IMR-90 (cell line): Measurements from ENCODE around the gene SART1. TPM values are rescaled to one million over a fixed set of nuclear protein-coding genes. Genes with fewer than 3 reads are reported as not detected.

ENCODE experiments used
- ATAC-seq: fragments of 200-7000 bp; cut with Tn5 transposase; 2 replicates; pipeline ENCODE4 v1.9.1; 2020; ENCODE audit warnings: low read depth, mild to moderate bottlenecking, moderate library complexity
- BruUV-seq: library from RNA; stranded (reverse); fragments of 400-500 nt; replicated peaks from 2 replicates; lab custom pipeline; 2021; lab: Mats Ljungman, UMichigan
- CTCF ChIA-PET: fragments of 300-600 bp; formaldehyde crosslinking; extraction: SDS; loops from one replicate; lab custom pipeline; 2021; ENCODE audit warnings: antibody characterized with exemption; lab: Yijun Ruan, JAX
- POLR2A ChIA-PET: fragments of 300-600 bp; sonication (Branson Sonifier 250); formaldehyde crosslinking; loops from one replicate; lab custom pipeline; 2022; ENCODE audit warnings: antibody characterized with exemption; ENCODE audit not compliant: unreplicated experiment; lab: Charles Lee
- DNase-seq: peaks from one replicate; pipeline ENCODE4 v3.0.0; 2013
- H2AFZ ChIP-seq: replicated peaks from 2 replicates; pipeline ENCODE3; 2013; ENCODE audit warnings: low read length, mild to moderate bottlenecking; ENCODE audit not compliant: poor library complexity
- H2AK5ac ChIP-seq: 2 replicates; pipeline ENCODE4 v1.6.1; 2013; ENCODE audit warnings: low read depth, low read length, inconsistent platforms
- H2AK9ac ChIP-seq: replicated peaks from 2 replicates; pipeline ENCODE3; 2013; ENCODE audit warnings: mild to moderate bottlenecking, low read depth, low read length, moderate library complexity; ENCODE audit not compliant: poor library complexity
- H2BK120ac ChIP-seq: 2 replicates; pipeline ENCODE4 v1.6.1; 2013; ENCODE audit warnings: low read depth, low read length, inconsistent platforms
- H2BK15ac ChIP-seq: 3 replicates; pipeline ENCODE4 v1.6.1; 2013; ENCODE audit warnings: low read depth, low read length, inconsistent platforms
- H2BK20ac ChIP-seq: 2 replicates; pipeline ENCODE4 v1.6.1; 2013; ENCODE audit warnings: low read depth, mild to moderate bottlenecking, inconsistent platforms, low read length, moderate library complexity
- H2BK5ac ChIP-seq: 2 replicates; pipeline ENCODE4 v1.6.1; 2013; ENCODE audit warnings: mild to moderate bottlenecking, low read depth, low read length, inconsistent platforms; ENCODE audit not compliant: poor library complexity, severe bottlenecking
- H3K14ac ChIP-seq: replicated peaks from 2 replicates; pipeline ENCODE4 v1.6.1; 2013; ENCODE audit warnings: low read depth, low read length, inconsistent platforms
- H3K18ac ChIP-seq: 2 replicates; pipeline ENCODE4 v1.6.1; 2013; ENCODE audit warnings: low read depth, low read length, control low read depth
- H3K23ac ChIP-seq: 2 replicates; pipeline ENCODE4 v1.6.1; 2013; ENCODE audit warnings: low read depth, low read length, inconsistent platforms
- H3K27ac ChIP-seq: 2 replicates; pipeline ENCODE4 v1.5.1; 2013; ENCODE audit warnings: mild to moderate bottlenecking, control low read depth, low read length; ENCODE audit not compliant: insufficient read depth
- H3K27me3 ChIP-seq: 2 replicates; pipeline ENCODE4 v1.6.1; 2013; ENCODE audit warnings: low read length; ENCODE audit not compliant: control insufficient read depth, insufficient read depth
- H3K36me3 ChIP-seq: 2 replicates; pipeline ENCODE4 v1.6.1; 2013; ENCODE audit warnings: low read length, mixed read lengths; ENCODE audit not compliant: control insufficient read depth, insufficient read depth
- H3K4ac ChIP-seq: 2 replicates; pipeline ENCODE4 v1.6.1; 2013; ENCODE audit warnings: low read depth, low read length, inconsistent platforms
- H3K4me1 ChIP-seq: 2 replicates; pipeline ENCODE4 v1.6.1; 2013; ENCODE audit warnings: low read length, mixed read lengths; ENCODE audit not compliant: control insufficient read depth, insufficient read depth
- H3K4me2 ChIP-seq: 2 replicates; pipeline ENCODE4 v1.6.1; 2013; ENCODE audit warnings: low read depth, mild to moderate bottlenecking, control low read depth, low read length, moderate library complexity
- H3K4me3 ChIP-seq: 2 replicates; pipeline ENCODE4 v1.5.1; 2013; ENCODE audit warnings: low read depth, mild to moderate bottlenecking, control low read depth, low read length, moderate library complexity; ENCODE audit not compliant: insufficient read depth
- H3K56ac ChIP-seq: 2 replicates; pipeline ENCODE4 v1.6.1; 2013; ENCODE audit warnings: low read length, inconsistent platforms; ENCODE audit not compliant: insufficient read depth; ENCODE audit errors: extremely low read depth
- H3K79me1 ChIP-seq, 2 experiments: 2 replicates each; pipeline ENCODE4 v1.6.1; 2013; ENCODE audit warnings: low read length in 2 of 2, inconsistent platforms in 1 of 2, low read depth in 1 of 2
- H3K9ac ChIP-seq: 2 replicates; pipeline ENCODE4 v1.6.1; 2013; ENCODE audit warnings: low read depth, low read length, control low read depth
- H3K9me1 ChIP-seq: 2 replicates; pipeline ENCODE4 v1.6.1; 2013; ENCODE audit warnings: low read length, inconsistent platforms; ENCODE audit not compliant: insufficient read depth
- H3K9me3 ChIP-seq: 2 replicates; pipeline ENCODE4 v1.6.1; 2013; ENCODE audit warnings: low read length; ENCODE audit not compliant: control insufficient read depth, insufficient read depth
- H4K20me1 ChIP-seq: 2 replicates; pipeline ENCODE4 v1.6.1; 2013; ENCODE audit warnings: low read length, inconsistent platforms; ENCODE audit not compliant: insufficient read depth
- H4K5ac ChIP-seq: 2 replicates; pipeline ENCODE4 v1.6.1; 2013; ENCODE audit warnings: mild to moderate bottlenecking, low read depth, low read length, control low read depth
- H4K8ac ChIP-seq, 2 experiments: 2 replicates each; pipeline ENCODE4 v1.6.1; 2013; ENCODE audit warnings: low read depth in 2 of 2, low read length in 2 of 2, control low read depth in 1 of 2, inconsistent platforms in 1 of 2
- H4K91ac ChIP-seq: 2 replicates; pipeline ENCODE4 v1.6.1; 2013; ENCODE audit warnings: low read depth, low read length, inconsistent platforms; ENCODE audit not compliant: insufficient read depth
- ELK1 ChIP-seq: fragments of 150-350 bp; IDR thresholded peaks from 2 replicates; pipeline ENCODE4 v1.6.1; 2016; ENCODE audit warnings: low read depth, mild to moderate bottlenecking, low read length, moderate library complexity, borderline replicate concordance
- MAZ ChIP-seq: IDR thresholded peaks from 2 replicates; pipeline ENCODE4 v1.6.1; 2012; ENCODE audit warnings: low read depth, mild to moderate bottlenecking, low read length, improper control_type of control experiment, moderate library complexity, borderline replicate concordance
- MXI1 ChIP-seq: IDR thresholded peaks from 2 replicates; pipeline ENCODE4 v1.6.1; 2012; ENCODE audit warnings: low read depth, mild to moderate bottlenecking, low read length, moderate library complexity, borderline replicate concordance
- RCOR1 ChIP-seq: IDR thresholded peaks from 2 replicates; pipeline ENCODE4 v1.6.1; 2012; ENCODE audit warnings: mild to moderate bottlenecking, low read length, improper control_type of control experiment; ENCODE audit not compliant: insufficient replicate concordance
- RFX5 ChIP-seq: IDR thresholded peaks from 2 replicates; pipeline ENCODE4 v1.8.0; 2012; ENCODE audit warnings: low read depth, mild to moderate bottlenecking, low read length, moderate library complexity
- WGBS, 2 experiments: methylation state at CpG; one replicate each; pipeline versions ENCODE4 v1.1.5 to v1.1.7; 2013; ENCODE audit warnings: missing lambda C conversion rate in 2 of 2; ENCODE audit not compliant: insufficient read length in 1 of 2; ENCODE audit errors: extremely low coverage in 2 of 2; 5-methylcytosine and 5-hydroxymethylcytosine counted together
- dilution Hi-C: fragments of 300-500 bp; cut with HindIII; formaldehyde crosslinking; loops from one replicate; pipeline ENCODE4 v1.14.3; 2018; ENCODE audit warnings: low sequenced_read_pairs; ENCODE audit not compliant: unreplicated experiment
- in situ Hi-C: fragments of 300-500 bp; cut with MboI; formaldehyde crosslinking; loops from 3 replicates; pipeline ENCODE4 v1.14.3; 2019; ENCODE audit warnings: low sequenced_read_pairs, inconsistent platforms, mixed read lengths
- intact Hi-C: fragments of 100-400 bp; cut with micrococcal nuclease; formaldehyde crosslinking; loops from 2 replicates; pipeline ENCODE4 v1.10.0; 2022
- polyA plus RNA-seq, 3 experiments: library from polyadenylated mRNA; depleted of rRNA; stranded (reverse); fragments of >200 nt; gene quantifications; 2 replicates each; pipeline ENCODE4 v1.2.3, GENCODE V29; 2012; ENCODE audit warnings: low replicate concordance in 1 of 3
- total RNA-seq: library from RNA; depleted of rRNA; stranded (reverse); fragments of >200 nt; gene quantifications from 2 replicates; pipeline ENCODE4 v1.2.3, GENCODE V29; 2012
- TF ChIP-seq, protein P1 (sequence below): fragments of 150-350 bp; IDR thresholded peaks from 2 replicates; pipeline ENCODE4 v1.6.1; 2017; ENCODE audit warnings: mild to moderate bottlenecking, antibody characterized with exemption, low read length, low read depth

Gene SART1
- total and polyA plus RNA-seq, 2 of the 4 experiments (the other 2 are of a cell fraction) = 25.5 to 43.5 TPM

DNA sequence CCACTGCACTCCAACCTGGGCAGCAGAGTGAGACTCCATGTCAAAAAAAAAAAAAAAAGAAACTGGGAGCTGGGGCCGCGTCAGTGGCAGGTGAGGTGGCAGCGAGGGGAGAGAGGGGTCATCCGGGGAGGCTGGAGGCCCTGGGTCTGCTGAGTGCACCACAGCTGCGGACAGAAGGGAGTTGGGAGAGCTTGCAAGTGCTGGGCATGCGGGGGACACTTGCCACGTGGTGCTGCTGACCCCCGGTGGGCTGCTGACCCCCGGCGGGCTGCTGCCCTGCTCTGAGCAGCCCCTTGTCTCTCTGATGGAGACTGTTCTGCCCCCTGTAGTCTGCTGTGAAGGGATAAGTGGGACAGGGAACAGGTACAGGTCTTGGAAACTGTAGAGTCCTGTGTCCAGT, 39.7 kb upstream of the SART1 start:
- Histone ChIP-seq H4K20me1 (peaks cover 11% of the 10 kb centered on the region), H3K79me1 (peaks cover 12 to 43% of the 10 kb centered on the region in 2 experiments), H2BK5ac (no peak overlapping the region), H3K56ac (no peak overlapping the region), H2AFZ (no peak overlapping the region), H4K91ac (no peak overlapping the region), H3K27me3 (no peaks in the 10 kb centered on the region), H3K4me2 (no peak overlapping the region), H3K9ac (no peak overlapping the region), H4K5ac (no peak overlapping the region), H4K8ac (no peak overlapping the region), H3K27ac (no peak overlapping the region), H3K4me3 (no peak overlapping the region), H3K36me3 (peaks cover 40% of the 10 kb centered on the region), H3K9me1 (peaks cover 10% of the 10 kb centered on the region; the same call in 1 of the 2 replicates), H3K18ac (no peak overlapping the region), H3K4me1 (peaks cover 20% of the 10 kb centered on the region), H3K23ac (no peak overlapping the region), H2AK9ac (no peak overlapping the region), H3K4ac (no peak overlapping the region), H2BK20ac (no peak overlapping the region), H2AK5ac (no peak overlapping the region), H3K14ac (no peak overlapping the region), H2BK15ac (no peak overlapping the region), H2BK120ac (no peak overlapping the region), H3K9me3 (no peaks in the 10 kb centered on the region)
- BruUV-seq = no TSS peak
- 93% methylated on average over 3 of the region's 10 CpGs; no CpG with 5 or more reads in 1 of the 2 experiments for WGBS, 2 experiments
- intact Hi-C loops (no loop called here), dilution Hi-C loops (no loop called here), in situ Hi-C loops (no loop called here)
- no peak for DNase-seq
- ChIA-PET CTCF (no interaction called here), POLR2A (interaction anchor here (1.1 kb wide), 1 partner anchor 31 kb away, joined by 3 read pairs; no protein-coding TSS in a partner anchor)
- ATAC-seq = no peak
- TF ChIP-seq MXI1 = no peak
- no peak for TF ChIP-seq ELK1
- no peak for TF ChIP-seq RCOR1
- TF ChIP-seq RFX5 = no peak
- TF ChIP-seq MAZ = no peak
- TF ChIP-seq, protein P1, sequence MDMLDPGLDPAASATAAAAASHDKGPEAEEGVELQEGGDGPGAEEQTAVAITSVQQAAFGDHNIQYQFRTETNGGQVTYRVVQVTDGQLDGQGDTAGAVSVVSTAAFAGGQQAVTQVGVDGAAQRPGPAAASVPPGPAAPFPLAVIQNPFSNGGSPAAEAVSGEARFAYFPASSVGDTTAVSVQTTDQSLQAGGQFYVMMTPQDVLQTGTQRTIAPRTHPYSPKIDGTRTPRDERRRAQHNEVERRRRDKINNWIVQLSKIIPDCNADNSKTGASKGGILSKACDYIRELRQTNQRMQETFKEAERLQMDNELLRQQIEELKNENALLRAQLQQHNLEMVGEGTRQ = no peak
